Stimulated activated CD4-positive, alpha-beta T cell treated with anti-CD3 and anti-CD28 coated beads, Interleukin-2, amount 100 ng/mL, for 24 hours (primary cell): Measurements from ENCODE around the gene MATK.

ENCODE experiments used
- DNase-seq, 2 donors: peaks; one replicate each; pipeline ENCODE4 v3.0.0-alpha.2; 2020

MATK gene

GRCh38 chr19:3745363-3746045 is 40.7 kb downstream of the MATK start:
- DNase-seq: no peak

DNA sequence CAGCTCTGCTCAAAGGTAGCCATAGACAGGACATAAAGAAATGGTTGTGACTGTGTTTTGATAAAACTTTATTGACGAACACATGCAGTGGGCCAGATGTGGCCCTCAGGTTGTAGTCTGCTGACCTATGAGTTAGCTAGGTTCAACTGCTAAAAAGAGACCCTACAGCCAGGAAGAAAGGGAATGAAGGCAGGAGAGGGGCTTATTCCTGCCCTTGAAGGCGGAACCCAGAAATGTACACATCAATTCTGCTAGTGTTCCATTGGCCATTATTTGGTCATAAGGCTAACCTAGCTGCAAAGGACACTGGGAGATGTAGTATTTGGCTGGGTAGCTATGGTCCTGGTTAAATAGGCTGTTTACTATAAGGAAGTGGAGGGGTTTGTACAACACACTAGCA is 42.7 kb downstream of the MATK start:
- no peak for DNase-seq

DNA sequence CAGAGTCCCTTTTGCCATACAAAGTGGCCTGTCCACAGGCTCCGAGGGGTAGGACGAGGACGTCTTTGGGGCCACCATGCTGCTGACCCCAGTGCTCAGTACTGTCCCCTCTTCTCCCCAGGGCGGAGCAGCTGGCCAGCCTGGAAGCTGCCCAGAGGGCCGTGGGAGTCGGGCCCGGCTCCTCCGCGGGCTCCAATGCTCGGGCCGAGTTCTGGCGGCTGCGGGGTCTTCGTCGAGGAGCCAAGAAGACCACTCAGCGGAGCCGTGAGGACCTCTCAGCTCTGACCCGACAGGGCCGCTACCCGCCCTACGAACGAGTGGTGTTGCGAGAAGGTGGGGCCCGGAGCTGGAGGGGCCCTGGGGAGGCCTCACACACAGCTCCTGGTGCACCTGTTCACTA is 45.8 kb downstream of the MATK start:
- no peak for DNase-seq

- no peak for DNase-seq
Measured at GRCh38 chr19:3738477-3739220, 47.5 kb downstream of the MATK start.

DNA sequence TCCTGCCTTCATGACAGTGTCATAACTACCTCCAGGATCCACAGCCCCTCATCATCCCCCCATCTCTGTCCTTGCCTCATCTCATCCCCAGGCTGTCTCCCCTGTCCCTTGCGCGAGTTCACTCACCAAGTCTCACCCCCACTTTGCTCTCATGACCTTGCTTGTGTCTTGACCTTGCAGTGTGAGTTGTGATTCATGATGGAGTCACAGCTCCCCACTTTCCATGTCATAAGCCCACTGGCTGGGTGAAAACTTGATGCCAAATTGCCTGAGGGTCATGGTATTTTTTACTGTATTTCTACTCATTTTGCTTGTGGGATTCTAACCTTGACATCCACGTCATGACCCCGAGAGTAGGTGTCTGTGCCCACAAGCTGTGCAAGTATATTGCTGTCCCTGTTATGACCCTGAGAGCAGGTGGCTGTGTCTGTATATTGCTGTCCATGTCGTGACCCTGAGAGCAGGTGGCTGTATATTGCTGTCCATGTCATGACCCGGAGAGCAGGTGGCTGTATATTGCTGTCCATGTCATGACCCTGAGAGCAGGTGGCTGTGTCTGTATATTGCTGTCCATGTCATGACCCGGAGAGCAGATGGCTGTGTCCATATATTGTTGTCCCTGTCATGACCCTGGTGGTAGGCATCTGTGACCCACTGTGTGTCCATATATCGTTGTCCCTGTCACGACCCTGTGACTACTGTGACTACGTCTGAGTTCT is 48.5 kb downstream of the MATK start:
- no peak for DNase-seq

DNA sequence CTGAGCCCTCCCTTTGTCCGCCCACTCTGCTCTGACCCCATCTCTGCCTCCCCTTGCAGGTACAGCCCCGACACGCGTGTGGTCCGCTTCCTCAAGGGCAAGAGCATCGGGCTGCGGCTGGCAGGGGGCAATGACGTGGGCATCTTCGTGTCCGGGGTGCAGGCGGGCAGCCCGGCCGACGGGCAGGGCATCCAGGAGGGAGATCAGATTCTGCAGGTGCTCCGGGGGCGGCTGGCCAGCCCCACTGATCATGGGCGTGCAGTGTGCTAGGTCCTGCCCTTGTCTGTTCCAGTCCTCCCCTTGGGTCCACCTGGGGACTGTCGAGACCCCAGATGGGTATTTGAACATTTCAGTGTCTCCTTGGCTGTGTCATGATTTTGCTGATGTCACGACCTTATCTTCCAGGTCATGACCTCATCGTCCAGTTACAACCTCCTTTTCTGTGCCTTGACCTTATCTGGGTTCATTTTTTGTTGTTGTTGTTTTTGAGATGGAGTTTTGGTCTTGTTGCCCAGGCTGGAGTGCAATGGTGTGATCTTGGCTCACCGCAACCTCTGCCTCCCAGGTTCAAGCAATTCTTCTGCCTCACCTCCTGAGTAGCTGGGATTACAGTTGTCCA is 50.0 kb downstream of the MATK start:
- DNase-seq: no peak

DNA sequence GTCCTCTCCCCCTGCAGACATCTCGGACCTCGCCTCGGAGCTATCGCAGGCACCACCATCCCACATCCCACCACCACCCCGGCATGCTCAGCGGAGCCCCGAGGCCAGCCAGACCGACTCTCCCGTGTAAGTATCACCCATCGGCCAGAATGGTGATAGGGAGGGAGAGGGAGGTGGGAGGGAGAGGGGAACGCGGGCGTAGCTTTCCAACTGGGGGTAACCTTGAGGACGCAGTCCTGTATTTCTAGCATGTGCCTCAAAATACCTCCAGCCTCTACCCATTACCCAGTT is 51.9 kb downstream of the MATK start:
- no peak for DNase-seq

GRCh38 chr19:3733549-3734309 is 52.5 kb downstream of the MATK start:
- no peak for DNase-seq

GRCh38 chr19:3732108-3732507 is 54.1 kb downstream of the MATK start:
- no peak for DNase-seq

DNA sequence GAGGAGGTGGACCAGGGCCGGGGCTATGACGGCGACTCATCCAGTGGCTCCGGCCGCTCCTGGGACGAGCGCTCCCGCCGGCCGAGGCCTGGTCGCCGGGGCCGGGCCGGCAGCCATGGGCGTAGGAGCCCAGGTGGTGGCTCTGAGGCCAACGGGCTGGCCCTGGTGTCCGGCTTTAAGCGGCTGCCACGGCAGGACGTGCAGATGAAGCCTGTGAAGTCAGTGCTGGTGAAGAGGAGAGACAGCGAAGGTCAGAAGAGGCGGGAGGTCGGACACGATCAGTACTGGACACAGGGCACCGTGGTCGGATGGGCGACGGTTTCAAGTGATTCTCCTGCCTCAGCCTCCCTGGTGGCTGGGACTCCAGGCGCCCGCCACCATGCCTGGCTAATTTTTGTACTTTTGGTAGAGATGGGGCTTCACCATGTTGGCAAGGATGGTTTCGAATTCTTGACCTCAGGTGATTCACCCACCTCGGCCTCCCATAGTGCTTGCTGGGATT is 55.7 kb downstream of the MATK start:
- DNase-seq: no peak
